Astrocyte (in vitro differentiated cells and primary cell): ENCODE data around the gene C2. TPM values are rescaled to one million over a fixed set of nuclear protein-coding genes. Genes with fewer than 3 reads are reported as not detected.
A peak's percentile ranks its signal among the peaks of the same experiment; 100 is the strongest.
"Not testable (repeated sequence)": the region's sequence is repeated elsewhere in the genome, so short reads cannot be mapped to it uniquely, and the experiment has no call there.

Experiments
- DNase-seq: peaks from one replicate; pipeline ENCODE4 v3.0.0-alpha.2; 2010; ENCODE audit warnings: low read depth
- FAIRE-seq: peaks from 2 replicates; lab custom pipeline; 2011; peaks lifted over from hg19 to GRCh38; lab: Jason Lieb, UNC
- H2AFZ ChIP-seq: 2 replicates; pipeline ENCODE4 v1.6.0; 2012; ENCODE audit warnings: low read depth, low read length, inconsistent platforms
- H3K27ac ChIP-seq: 2 replicates; pipeline ENCODE4 v1.5.1; 2011; ENCODE audit warnings: low read depth, low read length, inconsistent platforms
- H3K27me3 ChIP-seq: 2 replicates; pipeline ENCODE4 v1.6.0; 2011; ENCODE audit warnings: low read length, inconsistent platforms; ENCODE audit not compliant: insufficient read depth
- H3K36me3 ChIP-seq: 2 replicates; pipeline ENCODE4 v1.5.1; 2011; ENCODE audit warnings: low read length, inconsistent platforms; ENCODE audit not compliant: insufficient read depth
- H3K4me1 ChIP-seq: 2 replicates; pipeline ENCODE4 v1.5.1; 2011; ENCODE audit warnings: low read length, inconsistent platforms; ENCODE audit not compliant: insufficient read depth
- H3K4me2 ChIP-seq: 2 replicates; pipeline ENCODE4 v1.6.0; 2012; ENCODE audit warnings: low read length, inconsistent platforms
- H3K4me3 ChIP-seq: 2 replicates; pipeline ENCODE4 v1.5.1; 2011; ENCODE audit warnings: low read depth, mild to moderate bottlenecking, low read length, inconsistent platforms; ENCODE audit not compliant: insufficient read depth
- H3K79me2 ChIP-seq: 2 replicates; pipeline ENCODE4 v1.6.0; 2012; ENCODE audit warnings: mild to moderate bottlenecking, low read length, inconsistent platforms; ENCODE audit not compliant: insufficient read depth
- H3K9ac ChIP-seq: 2 replicates; pipeline ENCODE4 v1.6.0; 2012; ENCODE audit warnings: mild to moderate bottlenecking, low read length, inconsistent platforms
- H3K9me3 ChIP-seq: 2 replicates; pipeline ENCODE4 v1.5.1; 2012; ENCODE audit warnings: low read depth, mild to moderate bottlenecking, low read length, inconsistent platforms; ENCODE audit not compliant: insufficient read depth
- H4K20me1 ChIP-seq: 2 replicates; pipeline ENCODE4 v1.6.0; 2012; ENCODE audit warnings: low read length, inconsistent platforms; ENCODE audit not compliant: insufficient read depth
- H3K27ac Mint-ChIP-seq: one replicate; pipeline ENCODE4 v1.8.0; 2021; ENCODE audit warnings: mild to moderate bottlenecking, mixed read lengths; ENCODE audit not compliant: unreplicated experiment
- H3K27me3 Mint-ChIP-seq: one replicate; pipeline ENCODE4 v1.8.0; 2021; ENCODE audit warnings: low read depth, mixed read lengths; ENCODE audit not compliant: unreplicated experiment
- H3K36me3 Mint-ChIP-seq: one replicate; pipeline ENCODE4 v1.8.0; 2021; ENCODE audit warnings: low read depth, mixed read lengths; ENCODE audit not compliant: unreplicated experiment
- H3K4me1 Mint-ChIP-seq: one replicate; pipeline ENCODE4 v1.8.0; 2021; ENCODE audit warnings: low read depth, mixed read lengths; ENCODE audit not compliant: unreplicated experiment
- H3K4me3 Mint-ChIP-seq: one replicate; pipeline ENCODE4 v1.8.0; 2021; ENCODE audit warnings: mild to moderate bottlenecking, moderate library complexity, mixed read lengths; ENCODE audit not compliant: unreplicated experiment
- H3K9me3 Mint-ChIP-seq: one replicate; pipeline ENCODE4 v1.8.0; 2021; ENCODE audit warnings: mild to moderate bottlenecking, mixed read lengths; ENCODE audit not compliant: unreplicated experiment
- CTCF ChIP-seq: IDR thresholded peaks from 2 replicates; pipeline ENCODE4 v1.5.1; 2011; ENCODE audit warnings: low read depth, mild to moderate bottlenecking, inconsistent platforms, low read length, moderate library complexity; ENCODE audit not compliant: insufficient read depth
- EZH2 ChIP-seq: IDR thresholded peaks from 2 replicates; pipeline ENCODE4 v1.6.1; 2012; ENCODE audit warnings: mild to moderate bottlenecking, low read length, inconsistent platforms; ENCODE audit not compliant: insufficient read depth
- total RNA-seq: library from RNA; stranded (reverse); gene quantifications from 2 replicates; pipeline ENCODE4 v1.2.1, GENCODE V29; 2021

C2 gene
- total RNA-seq, 1 donor from 2014 or later, result 0.20 TPM

GRCh38 chr6:31908791-31909190 is 18.7 kb upstream of the C2 start:
- no peaks in the 10 kb centered on the region for H3K27me3 ChIP-seq
- peaks cover 6% of the 10 kb centered on the region for H3K4me1 ChIP-seq
- no peaks in the 10 kb centered on the region for H3K79me2 ChIP-seq
- no peaks in the 10 kb centered on the region for H4K20me1 ChIP-seq
- H3K27me3 Mint-ChIP-seq, result peaks cover 9% of the 10 kb centered on the region
- H3K4me3 Mint-ChIP-seq, result no peak overlapping the region
- H3K36me3 Mint-ChIP-seq, result no peaks in the 10 kb centered on the region
- no peak overlapping the region for H2AFZ ChIP-seq
- H3K4me2 ChIP-seq, result no peak overlapping the region
- no peaks in the 10 kb centered on the region for H3K9me3 ChIP-seq
- no peak overlapping the region for H3K27ac ChIP-seq
- peaks cover 1% of the 10 kb centered on the region for H3K4me1 Mint-ChIP-seq
- no peaks in the 10 kb centered on the region for H3K9me3 Mint-ChIP-seq
- H3K4me3 ChIP-seq, result no peak overlapping the region
- FAIRE-seq (no peak), DNase-seq (peak; percentile 56)
- H3K9ac ChIP-seq, result no peak overlapping the region
- TF ChIP-seq EZH2 (no peak), CTCF (no peak)
- H3K36me3 ChIP-seq, result no peaks in the 10 kb centered on the region
- no peak overlapping the region for H3K27ac Mint-ChIP-seq

- not testable (repeated sequence) for H3K4me1 ChIP-seq, H3K4me1 Mint-ChIP-seq, FAIRE-seq, H3K4me3 ChIP-seq, H3K27ac Mint-ChIP-seq, H3K36me3 ChIP-seq, H3K27me3 ChIP-seq, H3K4me2 ChIP-seq, H3K36me3 Mint-ChIP-seq, H3K9me3 Mint-ChIP-seq, H3K9ac ChIP-seq, H3K27ac ChIP-seq, H4K20me1 ChIP-seq, H3K27me3 Mint-ChIP-seq, H3K9me3 ChIP-seq, DNase-seq, H2AFZ ChIP-seq, H3K79me2 ChIP-seq
- H3K4me3 Mint-ChIP-seq, result peak overlapping the region; percentile 20
Measured at GRCh38 chr6:31909298-31909697, 18.2 kb upstream of the C2 start.

GRCh38 chr6:31911826-31912585 is 15.5 kb upstream of the C2 start:
- H3K27ac Mint-ChIP-seq, result peak overlapping the region; percentile 47
- Histone ChIP-seq H3K4me1 (peaks cover 6% of the 10 kb centered on the region), H3K4me3 (no peak overlapping the region), H3K27ac (no peak overlapping the region), H2AFZ (no peak overlapping the region), H3K4me2 (no peak overlapping the region), H3K9ac (no peak overlapping the region), H3K9me3 (no peaks in the 10 kb centered on the region), H3K79me2 (no peaks in the 10 kb centered on the region), H4K20me1 (no peaks in the 10 kb centered on the region), H3K36me3 (no peaks in the 10 kb centered on the region), H3K27me3 (no peaks in the 10 kb centered on the region)
- no peaks in the 10 kb centered on the region for H3K36me3 Mint-ChIP-seq
- FAIRE-seq, result no peak
- no peak for DNase-seq
- no peaks in the 10 kb centered on the region for H3K27me3 Mint-ChIP-seq
- no peak for TF ChIP-seq CTCF
- no peak for TF ChIP-seq EZH2
- no peaks in the 10 kb centered on the region for H3K9me3 Mint-ChIP-seq
- peak overlapping the region; percentile 10 for H3K4me3 Mint-ChIP-seq
- H3K4me1 Mint-ChIP-seq, result peaks cover 1% of the 10 kb centered on the region
